Measurements from ENCODE around the gene PCDHB6. TPM values are rescaled to one million over a fixed set of nuclear protein-coding genes. Genes with fewer than 3 reads are reported as not detected.
A peak's percentile ranks its signal among the peaks of the same experiment; 100 is the strongest.
"Not testable (repeated sequence)": the region's sequence is repeated elsewhere in the genome, so short reads cannot be mapped to it uniquely, and the experiment has no call there.

Gene PCDHB6
- total RNA-seq, 1 donor from 2014 or later: 0.82 TPM

DNA sequence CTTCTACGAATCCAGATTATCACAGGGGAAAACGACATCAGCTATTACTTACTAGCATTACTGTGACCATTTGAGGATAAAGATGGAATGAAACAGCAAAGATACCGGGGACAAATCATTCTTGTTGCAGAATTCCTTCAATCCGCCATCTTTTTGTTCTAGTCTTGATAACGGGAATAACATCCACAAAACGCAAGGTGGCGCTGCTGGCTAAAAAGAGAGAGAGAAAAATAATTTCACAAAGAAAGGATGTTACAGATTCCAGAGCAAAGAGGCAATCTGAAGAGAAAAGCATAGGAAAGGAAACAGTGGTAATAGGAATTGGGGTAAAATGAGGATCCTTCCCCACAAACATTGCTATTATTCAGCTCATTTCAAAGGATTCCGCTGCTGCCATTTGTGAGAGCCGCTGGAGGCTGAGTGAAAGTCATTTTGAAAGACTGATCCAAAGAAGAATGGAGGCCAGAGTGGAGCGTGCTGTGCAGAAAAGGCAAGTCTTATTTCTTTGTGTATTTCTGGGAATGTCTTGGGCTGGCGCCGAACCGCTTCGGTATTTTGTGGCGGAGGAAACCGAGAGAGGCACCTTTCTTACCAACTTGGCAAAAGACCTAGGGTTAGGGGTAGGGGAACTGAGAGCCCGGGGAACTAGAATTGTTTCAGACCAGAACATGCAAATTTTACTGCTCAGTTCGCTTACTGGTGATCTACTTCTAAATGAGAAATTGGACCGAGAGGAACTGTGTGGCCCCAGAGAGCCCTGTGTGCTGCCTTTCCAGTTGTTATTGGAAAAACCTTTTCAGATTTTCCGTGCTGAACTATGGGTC lies 22.7 kb downstream of the PCDHB6 start, which contains the start of gene PCDHB7:
Gene PCDHB7 (plus strand): TSS at position 264 of the 824 bp plus-strand sequence. CDS start 192 bp downstream, at position 456.
- DNase-seq: peak; percentile 54

DNA sequence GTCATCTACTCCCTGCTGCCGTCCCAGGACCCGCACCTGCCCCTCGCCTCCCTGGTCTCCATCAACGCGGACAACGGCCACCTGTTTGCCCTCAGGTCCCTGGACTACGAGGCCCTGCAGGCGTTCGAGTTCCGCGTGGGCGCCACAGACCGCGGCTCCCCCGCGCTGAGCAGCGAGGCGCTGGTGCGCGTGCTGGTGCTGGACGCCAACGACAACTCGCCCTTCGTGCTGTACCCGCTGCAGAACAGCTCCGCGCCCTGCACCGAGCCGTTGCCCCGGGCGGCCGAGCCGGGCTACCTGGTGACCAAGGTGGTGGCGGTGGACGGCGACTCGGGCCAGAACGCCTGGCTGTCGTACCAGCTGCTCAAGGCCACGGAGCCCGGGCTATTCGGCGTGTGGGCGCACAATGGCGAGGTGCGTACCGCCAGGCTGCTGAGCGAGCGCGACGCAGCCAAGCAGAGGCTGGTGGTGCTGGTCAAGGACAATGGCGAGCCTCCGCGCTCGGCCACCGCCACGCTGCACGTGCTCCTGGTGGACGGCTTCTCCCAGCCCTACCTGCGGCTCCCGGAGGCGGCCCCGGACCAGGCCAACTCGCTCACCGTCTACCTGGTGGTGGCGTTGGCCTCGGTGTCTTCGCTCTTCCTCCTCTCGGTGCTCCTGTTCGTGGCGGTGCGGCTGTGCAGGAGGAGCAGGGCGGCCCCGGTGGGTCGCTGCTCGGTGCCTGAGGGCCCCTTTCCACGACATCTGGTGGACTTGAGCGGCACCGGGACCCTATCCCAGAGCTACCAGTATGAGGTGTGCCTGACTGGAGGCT lies 24.6 kb downstream of the PCDHB6 start:
- DNase-seq: not testable (repeated sequence)

DNA sequence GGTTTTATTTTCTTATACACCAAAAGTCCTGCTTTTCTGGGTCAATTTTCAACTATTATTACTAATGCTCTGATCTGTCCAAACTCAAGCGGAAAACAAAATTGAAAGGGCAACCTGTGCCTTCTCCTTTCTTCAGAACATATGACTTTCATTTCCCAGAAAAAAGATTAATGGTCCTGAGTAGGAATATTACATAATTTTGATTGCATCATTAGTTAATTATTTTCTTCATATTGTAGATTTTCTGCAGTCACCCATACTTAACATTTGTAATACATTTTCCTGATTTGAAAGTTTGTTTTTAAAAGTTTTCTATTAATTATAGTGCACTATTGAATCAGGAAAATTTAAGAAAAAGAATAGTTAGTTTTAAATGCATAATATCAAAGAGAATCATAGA lies 26.1 kb downstream of the PCDHB6 start:
- no peak for DNase-seq

DNA sequence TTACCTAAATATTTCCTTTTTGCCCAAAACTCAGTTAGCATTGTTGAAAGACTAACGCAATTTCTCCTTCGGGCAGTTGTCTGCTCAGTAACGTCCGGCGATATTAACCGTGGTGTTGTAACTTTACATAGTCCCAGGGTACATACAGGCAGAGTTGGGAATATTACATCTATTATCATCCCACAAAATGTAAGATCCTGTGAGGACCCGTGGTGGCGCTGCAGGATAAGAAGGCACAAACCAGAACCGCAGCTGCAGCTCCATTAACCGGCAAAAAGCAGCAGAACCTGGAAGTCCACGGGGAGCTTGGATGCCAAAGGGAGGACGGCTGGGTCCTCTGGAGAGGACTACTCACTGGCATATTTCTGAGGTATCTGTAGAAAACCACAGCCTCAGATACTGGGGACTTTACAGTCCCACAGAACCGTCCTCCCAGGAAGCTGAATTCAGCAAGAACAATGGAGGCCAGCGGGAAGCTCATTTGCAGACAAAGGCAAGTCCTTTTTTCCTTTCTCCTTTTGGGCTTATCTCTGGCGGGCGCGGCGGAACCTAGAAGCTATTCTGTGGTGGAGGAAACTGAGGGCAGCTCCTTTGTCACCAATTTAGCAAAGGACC lies 27.8 kb downstream of the PCDHB6 start, which contains the start of gene PCDHB8:
Gene PCDHB8 (plus strand): TSS at position 214 of the 615 bp plus-strand sequence. CDS start 245 bp downstream, at position 459.
- DNase-seq: not testable (repeated sequence)

GRCh38 chr5:141179371-141179770 lies 29.5 kb downstream of the PCDHB6 start:
- not testable (repeated sequence) for DNase-seq

DNA sequence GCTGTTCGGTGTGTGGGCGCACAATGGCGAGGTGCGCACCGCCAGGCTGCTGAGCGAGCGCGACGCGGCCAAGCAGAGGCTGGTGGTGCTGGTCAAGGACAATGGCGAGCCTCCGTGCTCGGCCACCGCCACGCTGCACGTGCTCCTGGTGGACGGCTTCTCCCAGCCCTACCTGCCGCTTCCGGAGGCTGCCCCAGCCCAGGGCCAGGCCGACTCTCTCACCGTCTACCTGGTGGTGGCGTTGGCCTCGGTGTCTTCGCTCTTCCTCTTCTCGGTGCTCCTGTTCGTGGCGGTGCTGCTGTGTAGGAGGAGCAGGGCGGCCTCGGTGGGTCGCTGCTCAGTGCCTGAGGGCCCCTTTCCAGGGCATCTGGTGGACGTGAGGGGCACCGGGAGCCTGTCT lies 30.0 kb downstream of the PCDHB6 start:
- DNase-seq: not testable (repeated sequence)

GRCh38 chr5:141180313-141180712 lies 30.5 kb downstream of the PCDHB6 start:
- DNase-seq: no peak

- peak; percentile 65 for DNase-seq
Measured at GRCh38 chr5:141182248-141182647, 32.4 kb downstream of the PCDHB6 start, which contains the start of gene PCDHB16. Gene PCDHB16 (plus strand): TSS chr5:141182387. CDS start chr5:141182560, 173 bp downstream.

DNA sequence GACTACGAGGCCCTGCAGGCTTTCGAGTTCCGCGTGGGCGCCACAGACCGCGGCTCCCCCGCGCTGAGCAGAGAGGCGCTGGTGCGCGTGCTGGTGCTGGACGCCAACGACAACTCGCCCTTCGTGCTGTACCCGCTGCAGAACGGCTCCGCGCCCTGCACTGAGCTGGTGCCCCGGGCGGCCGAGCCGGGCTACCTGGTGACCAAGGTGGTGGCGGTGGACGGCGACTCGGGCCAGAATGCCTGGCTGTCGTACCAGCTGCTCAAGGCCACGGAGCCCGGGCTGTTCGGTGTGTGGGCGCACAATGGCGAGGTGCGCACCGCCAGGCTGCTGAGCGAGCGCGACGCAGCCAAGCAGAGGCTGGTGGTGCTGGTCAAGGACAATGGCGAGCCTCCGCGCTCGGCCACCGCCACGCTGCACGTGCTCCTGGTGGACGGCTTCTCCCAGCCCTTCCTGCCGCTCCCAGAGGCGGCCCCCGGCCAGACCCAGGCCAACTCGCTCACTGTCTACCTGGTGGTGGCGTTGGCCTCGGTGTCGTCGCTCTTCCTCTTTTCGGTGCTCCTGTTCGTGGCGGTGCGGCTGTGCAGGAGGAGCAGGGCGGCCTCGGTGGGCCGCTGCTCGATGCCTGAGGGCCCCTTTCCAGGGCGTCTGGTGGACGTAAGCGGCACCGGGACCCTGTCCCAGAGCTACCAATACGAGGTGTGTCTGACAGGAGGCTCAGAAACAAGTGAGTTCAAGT lies 34.4 kb downstream of the PCDHB6 start:
- not testable (repeated sequence) for DNase-seq

DNA sequence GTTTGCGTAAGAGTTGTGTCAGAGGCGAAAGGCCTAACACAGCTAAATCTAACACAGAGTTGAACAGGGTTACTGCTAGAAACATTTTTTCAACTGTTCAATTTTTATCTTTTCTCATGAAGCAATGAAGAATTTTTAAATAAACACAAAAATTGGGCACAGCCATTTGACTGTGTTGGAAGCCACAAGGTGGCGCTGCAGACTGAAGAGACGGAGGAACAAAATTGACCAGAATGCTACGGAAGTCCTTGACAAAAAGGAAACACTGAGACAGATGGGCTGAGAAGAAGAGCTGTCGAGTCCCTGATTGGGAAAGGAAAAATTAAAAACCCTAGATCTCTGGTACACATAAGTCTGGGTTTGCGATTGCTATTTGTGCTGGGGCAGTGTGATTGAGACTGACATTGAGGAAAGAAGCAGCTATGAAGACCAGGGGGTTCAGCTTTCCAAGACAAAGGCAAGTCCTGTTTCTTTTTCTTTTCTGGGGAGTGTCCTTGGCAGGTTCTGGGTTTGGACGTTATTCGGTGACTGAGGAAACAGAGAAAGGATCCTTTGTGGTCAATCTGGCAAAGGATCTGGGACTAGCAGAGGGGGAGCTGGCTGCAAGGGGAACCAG lies 37.1 kb downstream of the PCDHB6 start, which contains the start of gene PCDHB9:
Gene PCDHB9 (plus strand): TSS at position 265 of the 616 bp plus-strand sequence. CDS start 158 bp downstream, at position 423.
- DNase-seq: peak; percentile 20

GRCh38 chr5:141188682-141189081 lies 38.8 kb downstream of the PCDHB6 start:
- DNase-seq: not testable (repeated sequence)

GRCh38 chr5:141189131-141189530 lies 39.3 kb downstream of the PCDHB6 start:
- DNase-seq: not testable (repeated sequence)

DNA sequence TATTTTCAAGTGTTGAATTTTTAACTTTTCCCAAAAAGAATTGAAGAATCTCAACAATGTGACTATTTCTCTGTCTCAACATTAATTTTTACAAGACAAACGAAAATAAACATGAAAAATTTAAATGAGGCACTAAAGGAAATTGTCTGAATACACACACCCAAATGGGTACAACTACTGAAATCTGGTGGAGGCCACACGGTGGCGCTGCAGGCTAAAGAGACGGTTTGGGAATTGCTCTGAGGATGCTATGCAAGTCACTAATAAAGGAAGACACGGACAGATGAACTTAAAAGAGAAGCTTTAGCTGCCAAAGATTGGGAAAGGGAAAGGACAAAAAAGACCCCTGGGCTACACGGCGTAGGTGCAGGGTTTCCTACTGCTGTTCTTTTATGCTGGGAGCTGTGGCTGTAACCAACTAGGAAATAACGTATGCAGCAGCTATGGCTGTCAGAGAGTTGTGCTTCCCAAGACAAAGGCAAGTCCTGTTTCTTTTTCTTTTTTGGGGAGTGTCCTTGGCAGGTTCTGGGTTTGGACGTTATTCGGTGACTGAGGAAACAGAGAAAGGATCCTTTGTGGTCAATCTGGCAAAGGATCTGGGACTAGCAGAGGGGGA lies 42.4 kb downstream of the PCDHB6 start, which contains the start of gene PCDHB10:
Gene PCDHB10 (plus strand): TSS at position 244 of the 616 bp plus-strand sequence. CDS start 200 bp downstream, at position 444.
- DNase-seq: peak; percentile 25

DNA sequence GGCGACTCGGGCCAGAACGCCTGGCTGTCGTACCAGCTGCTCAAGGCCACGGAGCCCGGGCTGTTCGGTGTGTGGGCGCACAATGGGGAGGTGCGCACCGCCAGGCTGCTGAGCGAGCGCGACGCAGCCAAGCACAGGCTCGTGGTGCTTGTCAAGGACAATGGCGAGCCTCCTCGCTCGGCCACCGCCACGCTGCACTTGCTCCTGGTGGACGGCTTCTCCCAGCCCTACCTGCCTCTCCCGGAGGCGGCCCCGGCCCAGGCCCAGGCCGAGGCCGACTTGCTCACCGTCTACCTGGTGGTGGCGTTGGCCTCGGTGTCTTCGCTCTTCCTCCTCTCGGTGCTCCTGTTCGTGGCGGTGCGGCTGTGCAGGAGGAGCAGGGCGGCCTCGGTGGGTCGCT lies 44.5 kb downstream of the PCDHB6 start:
- DNase-seq: not testable (repeated sequence)

DNA sequence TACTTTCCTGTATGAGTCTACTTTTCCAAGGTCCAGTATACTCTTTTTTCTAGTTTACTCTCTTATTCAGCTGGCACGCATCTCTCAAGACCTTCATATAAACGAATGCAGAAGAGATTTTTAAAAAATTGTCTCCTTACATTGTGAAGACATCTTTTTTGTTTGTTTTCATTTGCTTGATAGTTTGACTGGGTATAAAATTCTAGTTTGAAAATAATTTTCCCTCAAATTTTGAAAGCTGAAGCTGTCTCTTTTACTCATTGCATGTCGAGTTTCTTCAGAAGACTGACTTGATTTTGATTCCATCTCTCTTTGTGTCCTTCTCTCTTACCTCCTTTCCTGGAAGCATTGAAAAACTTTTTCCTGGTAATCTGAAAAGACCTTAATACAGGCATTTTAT lies 46.5 kb downstream of the PCDHB6 start:
- DNase-seq: no peak

DNA sequence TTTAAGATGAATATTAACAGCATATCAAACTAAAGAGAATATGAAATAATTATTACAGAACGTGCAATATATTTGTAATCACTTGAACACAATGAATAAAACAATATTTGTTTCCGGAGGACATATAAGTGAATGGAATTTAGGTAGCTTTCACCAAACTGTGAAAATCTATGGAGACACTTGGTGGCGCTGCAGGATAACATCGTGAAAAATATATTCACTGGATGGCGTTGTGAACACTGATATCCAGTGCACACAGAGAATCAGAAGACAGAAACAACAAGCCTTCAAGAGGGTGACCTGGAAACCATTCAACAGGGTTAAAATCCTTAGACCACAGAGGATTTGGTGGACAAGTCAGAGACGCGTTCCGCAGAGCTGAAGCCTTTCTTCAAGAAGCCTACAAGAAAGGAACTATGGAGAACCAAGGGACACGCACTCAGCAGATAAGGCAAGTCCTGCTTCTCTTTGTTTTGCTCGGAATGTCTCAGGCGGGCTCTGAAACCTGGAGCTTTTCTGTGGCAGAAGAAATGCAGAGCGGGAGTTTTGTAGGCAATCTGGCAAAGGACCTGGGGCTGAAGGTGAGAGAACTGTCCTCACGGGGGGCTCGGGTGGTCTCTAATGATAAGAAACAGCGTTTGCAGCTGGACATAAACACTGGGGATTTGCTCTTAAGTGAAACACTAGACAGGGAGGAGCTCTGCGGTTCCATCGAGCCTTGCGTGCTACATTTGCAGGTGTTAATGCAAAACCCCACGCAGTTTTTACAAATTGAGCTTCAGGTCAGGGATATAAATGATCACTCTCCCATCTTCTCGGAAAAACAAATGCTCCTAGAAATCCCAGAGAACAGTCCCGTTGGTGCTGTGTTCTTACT lies 49.7 kb downstream of the PCDHB6 start, which contains the start of gene PCDHB11:
Gene PCDHB11 (plus strand): TSS at position 269 of the 877 bp plus-strand sequence. CDS start 148 bp downstream, at position 417.
- DNase-seq: peak; percentile 9

DNA sequence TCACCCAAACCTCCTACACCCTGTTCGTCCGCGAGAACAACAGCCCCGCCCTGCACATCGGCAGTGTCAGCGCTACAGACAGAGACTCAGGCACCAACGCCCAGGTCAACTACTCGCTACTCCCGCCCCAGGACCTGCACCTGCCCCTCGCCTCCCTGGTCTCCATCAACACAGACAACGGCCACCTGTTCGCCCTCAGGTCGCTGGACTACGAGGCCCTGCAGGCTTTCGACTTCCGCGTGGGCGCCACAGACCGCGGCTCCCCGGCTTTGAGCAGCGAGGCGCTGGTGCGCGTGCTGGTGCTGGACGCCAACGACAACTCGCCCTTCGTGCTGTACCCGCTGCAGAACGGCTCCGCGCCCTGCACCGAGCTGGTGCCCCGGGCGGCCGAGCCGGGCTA lies 51.3 kb downstream of the PCDHB6 start:
- not testable (repeated sequence) for DNase-seq

GRCh38 chr5:141201646-141202045 lies 51.8 kb downstream of the PCDHB6 start:
- not testable (repeated sequence) for DNase-seq
